ENCODE measurements around the gene OR51B6.
A peak's percentile ranks its signal among the peaks of the same experiment; 100 is the strongest.
"Not testable (repeated sequence)": the region's sequence is repeated elsewhere in the genome, so short reads cannot be mapped to it uniquely, and the experiment has no call there.

Gene OR51B6, protein sequence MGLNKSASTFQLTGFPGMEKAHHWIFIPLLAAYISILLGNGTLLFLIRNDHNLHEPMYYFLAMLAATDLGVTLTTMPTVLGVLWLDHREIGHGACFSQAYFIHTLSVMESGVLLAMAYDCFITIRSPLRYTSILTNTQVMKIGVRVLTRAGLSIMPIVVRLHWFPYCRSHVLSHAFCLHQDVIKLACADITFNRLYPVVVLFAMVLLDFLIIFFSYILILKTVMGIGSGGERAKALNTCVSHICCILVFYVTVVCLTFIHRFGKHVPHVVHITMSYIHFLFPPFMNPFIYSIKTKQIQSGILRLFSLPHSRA

DNA sequence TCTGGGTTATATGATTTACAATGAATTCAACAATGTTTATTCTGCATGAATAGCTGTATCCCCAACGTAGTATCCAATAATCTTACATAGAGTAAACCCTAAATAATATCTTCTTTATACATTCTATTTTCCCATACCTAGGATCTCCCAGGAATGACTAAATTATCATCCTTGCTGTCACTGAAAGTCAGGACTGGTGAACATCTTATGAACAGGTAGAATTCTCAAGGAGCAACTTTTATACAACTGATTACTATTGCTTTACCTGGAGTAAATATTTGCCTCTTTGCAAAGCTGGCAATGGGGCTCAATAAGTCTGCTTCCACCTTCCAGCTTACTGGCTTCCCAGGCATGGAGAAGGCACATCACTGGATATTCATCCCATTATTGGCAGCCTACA, at the start of gene OR51B6:
TSS of gene OR51B6 (plus strand) at position 301 of the 400 bp plus-strand sequence. CDS start at position 301, 0 bp downstream.
- DNase-seq (ENCODE audit: extremely low spot score, insufficient read length, low read depth): no peak
- FAIRE-seq: no peak

DNA sequence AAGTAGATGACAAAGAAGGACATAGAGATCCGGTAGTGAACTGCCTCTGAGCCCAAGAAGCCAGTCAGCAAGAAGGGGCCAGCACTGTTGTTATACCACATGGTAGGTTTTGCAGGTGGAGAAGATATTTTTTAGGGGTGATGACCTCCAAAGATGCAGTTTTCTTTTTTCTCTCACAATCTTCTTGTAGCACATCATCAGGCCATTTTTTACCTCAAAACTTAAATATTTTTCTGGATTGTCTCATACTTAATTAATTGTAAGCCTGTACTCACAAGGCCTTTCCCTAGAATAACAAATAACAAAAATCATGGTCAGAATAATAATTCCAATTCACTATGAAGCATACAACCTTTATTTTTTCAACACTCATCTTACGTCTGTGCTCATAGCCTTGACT, 49.5 kb upstream of the OR51B6 start, which contains the start of gene OR51B4:
TSS of gene OR51B4 (minus strand) at position 101 of the 400 bp plus-strand sequence. CDS start at position 101, 0 bp downstream.
- FAIRE-seq: no peak
- no peak for DNase-seq (ENCODE audit: extremely low spot score, insufficient read length, low read depth)

DNA sequence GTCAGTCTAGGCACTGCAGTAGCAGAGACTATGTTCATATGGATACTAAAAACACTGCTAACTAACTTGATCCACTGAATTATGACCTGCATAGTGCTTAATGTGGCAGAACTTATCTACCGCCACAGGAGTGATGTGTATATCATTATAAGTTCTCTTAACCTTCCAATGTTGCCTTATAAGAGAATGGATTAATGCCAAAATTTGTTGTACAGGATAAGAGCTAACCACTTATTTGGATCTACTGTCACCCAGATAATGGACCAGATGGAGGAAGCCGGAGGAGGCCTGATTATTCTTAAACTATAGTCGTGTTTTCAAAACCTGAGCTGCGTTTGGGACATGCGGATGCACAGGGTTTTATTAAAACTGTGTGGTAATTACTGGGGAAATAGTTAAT, 47.7 kb upstream of the OR51B6 start:
- no peak for FAIRE-seq
- no peak for DNase-seq (ENCODE audit: extremely low spot score, insufficient read length, low read depth)

DNA sequence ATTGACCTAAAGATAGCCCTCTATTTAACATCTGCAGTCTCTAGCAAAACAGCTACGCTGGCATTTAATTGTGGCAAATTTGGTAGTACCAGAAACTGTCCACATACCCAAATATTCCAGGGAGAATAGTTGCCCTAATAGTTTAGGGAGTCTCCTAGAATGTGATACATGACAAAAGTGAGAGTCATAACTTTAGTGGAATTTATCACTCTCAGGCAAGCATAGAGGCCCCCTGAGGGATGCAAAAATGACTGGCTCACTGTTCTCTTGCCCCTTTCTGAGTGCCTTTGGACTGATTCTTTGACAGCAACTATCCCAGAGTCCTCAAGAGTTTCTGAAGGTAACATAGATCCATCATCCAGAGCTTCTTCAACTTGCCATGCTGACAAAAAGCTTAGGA, 47.3 kb upstream of the OR51B6 start:
- DNase-seq (ENCODE audit: extremely low spot score, insufficient read length, low read depth) (no peak), FAIRE-seq (no peak)

DNA sequence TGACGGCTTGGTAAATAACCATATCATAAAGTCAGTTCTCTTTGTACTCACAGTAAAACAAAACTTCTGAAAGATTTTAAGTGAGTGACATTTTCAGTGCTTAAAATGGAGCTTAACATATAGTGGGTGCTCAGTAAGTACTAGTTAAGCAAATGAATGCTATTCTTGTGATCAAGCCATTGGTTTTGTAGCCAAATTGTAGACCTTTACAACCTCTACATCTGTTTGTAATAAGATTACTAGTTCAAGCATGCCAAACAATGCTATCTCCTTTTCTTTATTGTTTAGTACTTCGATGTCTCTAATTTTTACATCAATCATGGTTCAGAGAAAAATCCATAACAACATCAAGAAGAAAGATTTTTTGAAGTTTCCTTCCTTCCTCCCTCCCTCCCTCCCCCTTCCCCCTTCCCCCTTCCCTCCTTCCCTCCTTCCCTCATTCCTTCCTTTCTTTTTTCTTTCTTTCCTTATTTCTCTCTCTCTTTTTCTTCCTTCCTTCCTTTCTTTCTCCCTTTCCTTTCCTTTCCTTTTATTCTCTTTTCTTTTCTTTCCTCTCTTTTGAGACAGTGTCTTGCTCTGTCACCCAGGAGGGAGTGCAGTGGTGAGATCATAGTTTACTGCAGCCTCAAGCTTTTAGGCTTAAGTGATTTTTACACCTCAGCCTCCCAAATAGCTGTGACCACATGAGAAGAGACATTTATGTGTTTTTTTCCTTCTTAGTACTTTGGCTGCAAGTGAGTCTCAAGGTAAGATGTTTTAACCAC, 43.9 kb upstream of the OR51B6 start:
- DNase-seq (ENCODE audit: extremely low spot score, insufficient read length, low read depth) (no peak), FAIRE-seq (no peak)

DNA sequence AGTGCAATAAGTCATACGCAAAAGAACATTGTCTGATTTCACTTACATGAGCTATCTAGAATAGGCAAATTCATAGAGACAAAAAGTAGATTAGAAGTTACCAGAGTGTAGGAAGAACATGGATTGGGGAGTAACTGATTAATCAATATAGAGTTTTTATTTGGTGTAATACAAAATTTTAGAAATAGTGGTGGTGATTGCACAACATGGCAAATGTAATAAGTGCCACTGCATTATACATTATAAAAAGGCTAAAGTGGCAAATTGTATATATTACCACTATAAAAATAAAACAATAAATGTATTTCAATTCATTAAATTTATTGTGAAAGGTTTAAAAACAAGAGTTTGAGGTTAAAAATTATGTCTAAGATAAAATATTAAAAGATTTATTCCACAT, 40.9 kb upstream of the OR51B6 start:
- no peak for DNase-seq (ENCODE audit: extremely low spot score, insufficient read length, low read depth)
- FAIRE-seq: no peak

DNA sequence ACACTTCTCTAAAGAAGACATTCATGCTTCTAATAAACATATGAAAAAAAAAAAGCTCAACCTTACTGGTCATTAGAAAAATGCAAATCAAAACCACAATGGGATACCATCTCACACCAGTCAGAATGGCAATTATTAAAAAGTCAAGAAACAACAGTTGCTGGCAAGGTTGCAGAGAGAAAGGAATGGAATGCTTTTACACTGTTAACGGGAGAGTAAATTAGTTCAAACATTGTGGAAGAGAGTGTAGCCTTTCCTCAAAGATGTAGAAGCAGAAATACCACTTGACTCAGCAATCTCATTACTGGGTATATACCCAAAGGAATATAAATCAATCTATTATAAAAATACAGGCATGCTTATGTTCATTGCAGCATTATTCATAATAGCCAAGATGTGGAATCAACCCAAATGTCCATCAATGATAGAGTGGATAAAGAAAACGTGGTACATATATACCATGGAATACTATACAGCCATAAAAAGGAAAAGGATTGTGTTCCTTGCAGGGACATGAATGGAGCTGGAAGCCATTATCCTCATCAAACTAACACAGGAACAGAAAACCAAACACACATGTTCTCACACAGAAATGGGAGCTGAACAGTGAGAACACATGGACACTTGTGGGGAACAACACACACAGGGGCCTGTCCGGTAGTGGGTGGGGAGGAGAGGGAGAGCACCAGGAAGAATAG, 37.8 kb upstream of the OR51B6 start:
- DNase-seq (ENCODE audit: extremely low spot score, insufficient read length, low read depth); FAIRE-seq: not testable (repeated sequence)

DNA sequence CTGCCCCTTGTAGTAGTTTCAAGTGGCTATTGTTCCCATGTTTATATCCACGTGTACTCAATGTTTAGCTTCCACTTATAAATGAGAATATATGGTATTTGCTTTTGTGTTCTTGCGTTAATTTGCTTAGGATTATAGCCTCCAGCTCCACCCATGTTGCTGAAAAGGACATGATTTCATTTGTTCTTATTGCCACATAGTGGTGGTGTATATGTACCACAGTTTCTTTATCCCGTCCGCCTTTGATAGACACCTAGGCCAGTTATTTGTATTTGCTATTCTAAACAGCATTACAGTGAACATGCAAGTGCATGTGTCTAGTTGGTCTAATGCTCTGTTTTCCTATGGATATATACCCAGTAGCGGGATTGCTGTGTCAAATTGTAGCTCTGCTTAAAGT, 34.0 kb upstream of the OR51B6 start:
- DNase-seq (ENCODE audit: extremely low spot score, insufficient read length, low read depth) (no peak), FAIRE-seq (no peak)

DNA sequence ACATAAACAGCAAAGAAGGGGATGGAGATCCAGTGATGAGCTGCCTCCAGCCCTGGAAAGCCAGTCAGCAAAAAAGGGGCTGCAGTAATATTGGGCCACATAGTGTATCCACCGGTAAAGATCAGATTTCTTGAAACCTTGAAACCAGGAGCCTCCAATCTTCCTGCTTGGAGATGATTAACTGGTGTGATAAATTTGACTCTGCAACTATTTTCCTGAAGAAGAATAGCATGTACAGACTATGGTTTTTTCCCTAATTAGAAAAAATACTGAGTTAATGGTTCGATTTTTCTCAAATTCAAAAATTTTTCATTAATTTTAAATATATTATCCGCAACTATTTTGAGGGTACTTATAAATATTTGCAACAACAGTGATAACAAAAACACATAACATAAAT, 27.1 kb upstream of the OR51B6 start, which contains the start of gene OR51B2:
TSS of gene OR51B2 (minus strand) at position 101 of the 400 bp plus-strand sequence. CDS start at position 101, 0 bp downstream.
- FAIRE-seq (no peak), DNase-seq (ENCODE audit: extremely low spot score, insufficient read length, low read depth) (no peak)

DNA sequence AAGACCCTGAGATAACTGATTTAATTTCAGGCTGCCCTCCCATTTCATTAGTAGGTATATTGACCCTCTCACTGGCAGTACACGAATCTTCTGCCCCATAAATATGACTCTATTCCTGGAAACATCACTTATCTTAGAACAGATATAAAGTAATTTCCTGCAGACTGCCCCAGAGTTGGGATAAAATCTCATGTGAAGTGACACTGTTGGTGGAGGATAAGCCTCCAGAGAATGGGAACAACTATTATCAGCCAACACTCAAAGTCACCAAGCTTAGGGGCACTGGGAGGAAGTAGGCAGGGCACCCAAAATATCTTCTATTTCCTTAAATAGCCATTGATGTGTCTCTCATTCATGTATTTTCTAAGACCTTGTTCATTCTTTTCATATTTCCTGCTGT, 16.1 kb upstream of the OR51B6 start:
- no peak for DNase-seq (ENCODE audit: extremely low spot score, insufficient read length, low read depth)
- no peak for FAIRE-seq

DNA sequence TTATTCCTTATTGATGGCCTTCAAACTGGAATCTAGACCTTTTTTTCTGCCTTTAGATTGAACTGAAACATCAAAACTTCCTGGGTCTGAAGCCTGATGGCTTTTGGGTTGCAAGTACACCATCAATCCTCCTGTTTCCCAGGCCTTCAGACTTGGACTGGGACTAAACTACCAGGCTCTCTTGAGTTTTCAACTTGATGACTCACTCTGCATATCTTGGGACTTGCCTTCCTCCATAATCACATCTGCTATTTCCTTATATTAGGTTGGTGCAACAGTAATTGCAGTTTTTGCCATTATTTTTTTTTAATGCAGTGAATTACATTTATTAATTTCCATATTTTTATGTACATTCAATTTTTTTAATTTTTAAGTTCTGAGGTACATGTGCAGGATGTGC, 15.0 kb upstream of the OR51B6 start:
- DNase-seq (ENCODE audit: extremely low spot score, insufficient read length, low read depth) (no peak), FAIRE-seq (no peak)

DNA sequence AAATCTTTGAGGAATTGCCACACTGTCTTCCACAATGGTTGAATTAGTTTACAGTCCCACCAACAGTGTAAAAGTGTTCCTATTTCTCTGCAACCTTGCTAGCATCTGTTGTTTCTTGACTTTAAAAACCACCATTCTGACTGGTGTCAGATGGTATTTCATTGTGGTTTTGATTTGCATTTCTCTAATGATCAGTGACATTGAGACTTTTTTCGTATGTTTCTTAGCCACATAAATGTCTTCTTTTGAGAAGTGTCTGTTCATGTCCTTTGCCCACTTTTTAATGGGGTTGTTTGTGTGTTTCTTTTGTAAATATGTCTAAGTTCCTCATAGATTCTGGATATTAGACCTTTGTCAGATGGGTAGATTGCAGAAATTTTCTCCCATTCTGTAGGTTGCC, 14.1 kb upstream of the OR51B6 start:
- peak; percentile 64 for FAIRE-seq
- not testable (repeated sequence) for DNase-seq (ENCODE audit: extremely low spot score, insufficient read length, low read depth)

DNA sequence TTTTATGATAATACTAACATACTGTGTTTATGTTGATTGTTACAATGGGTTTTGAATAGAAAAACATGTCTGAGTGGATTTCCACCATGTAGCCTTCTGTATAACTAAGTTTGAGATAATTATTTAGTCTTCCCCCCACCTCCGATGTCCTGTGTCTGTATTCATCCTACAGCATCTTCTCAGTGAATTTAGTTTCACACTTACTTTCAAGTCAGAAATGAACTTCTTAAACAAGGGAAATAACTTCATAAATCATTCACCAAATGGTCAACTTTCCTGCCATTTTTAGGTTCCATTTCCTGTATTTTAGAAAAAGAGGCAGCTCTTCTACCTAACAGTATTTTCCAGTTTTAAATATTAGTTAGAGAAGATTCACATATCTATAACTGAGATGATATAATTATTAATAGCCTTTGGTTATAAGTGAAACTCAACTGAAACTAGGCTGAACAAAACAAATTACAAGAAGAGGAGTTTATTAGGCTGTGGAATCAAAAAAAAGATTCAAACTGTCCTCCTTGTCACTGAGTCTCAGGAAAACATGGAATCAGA, 11.5 kb upstream of the OR51B6 start:
- FAIRE-seq (peak; percentile 87), DNase-seq (ENCODE audit: extremely low spot score, insufficient read length, low read depth) (peak; percentile 9)

DNA sequence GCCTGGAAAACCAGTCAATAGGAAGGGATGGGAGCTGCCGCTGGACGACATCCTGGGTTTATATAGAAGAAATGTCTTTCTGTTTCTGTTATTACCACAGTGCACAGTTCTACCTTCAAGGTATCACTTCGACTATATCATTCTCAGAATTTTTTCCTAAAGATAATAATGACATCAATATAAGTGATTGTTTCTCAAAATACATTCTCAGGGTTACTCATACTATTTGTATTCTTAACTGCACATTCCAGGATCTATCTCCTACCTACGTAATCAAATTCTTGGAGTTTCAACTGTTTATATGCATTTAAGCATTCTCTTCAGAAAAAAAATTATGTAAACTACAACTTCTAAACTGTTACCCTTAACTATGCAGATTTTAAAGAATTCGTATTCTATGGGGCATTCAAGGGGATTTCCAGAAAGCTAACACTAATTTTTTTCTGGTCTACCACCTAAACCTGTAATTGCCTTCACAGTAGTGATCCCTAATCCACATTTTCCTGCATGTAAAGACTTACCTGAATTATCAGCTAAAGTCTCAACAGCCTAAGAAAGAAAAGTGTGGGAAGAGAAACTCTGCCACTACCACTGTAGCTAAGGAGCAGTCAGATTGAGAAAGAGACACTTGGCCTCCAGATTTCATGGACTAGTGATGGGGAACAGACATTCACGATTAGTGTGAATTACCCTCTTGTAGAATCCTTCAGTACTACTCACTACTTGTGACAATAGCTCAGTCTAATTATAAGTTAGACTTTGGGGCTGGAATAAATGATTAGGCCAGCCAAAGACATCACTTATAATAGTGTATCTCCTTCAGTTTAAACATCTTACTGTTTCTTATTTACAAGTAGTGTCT, 7.6 kb upstream of the OR51B6 start, which contains the start of gene OR51B5:
TSS of gene OR51B5 (minus strand) at position 51 of the 862 bp plus-strand sequence. CDS start at position 51, 0 bp downstream.
- FAIRE-seq (peak; percentile 38), DNase-seq (ENCODE audit: extremely low spot score, insufficient read length, low read depth) (no peak)

DNA sequence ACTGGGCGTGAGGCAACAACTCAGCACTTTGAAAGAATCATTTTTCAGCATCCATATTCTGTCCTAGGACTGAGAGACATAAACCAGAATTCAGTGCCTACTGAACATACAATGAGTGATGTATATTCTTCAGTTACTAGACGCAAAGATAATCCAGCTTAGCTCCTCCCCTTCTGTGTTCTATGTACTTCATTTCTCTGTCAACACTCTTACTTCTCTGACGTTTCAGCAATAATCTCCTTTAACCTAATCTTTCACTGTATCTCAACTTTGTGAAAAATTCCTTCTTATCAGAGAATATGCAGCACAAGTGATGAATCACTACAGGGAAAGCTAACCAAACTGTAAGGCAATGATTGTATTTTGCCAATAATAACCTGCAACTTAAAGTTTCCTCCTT, 5.5 kb upstream of the OR51B6 start:
- DNase-seq (ENCODE audit: extremely low spot score, insufficient read length, low read depth) (no peak), FAIRE-seq (no peak)

DNA sequence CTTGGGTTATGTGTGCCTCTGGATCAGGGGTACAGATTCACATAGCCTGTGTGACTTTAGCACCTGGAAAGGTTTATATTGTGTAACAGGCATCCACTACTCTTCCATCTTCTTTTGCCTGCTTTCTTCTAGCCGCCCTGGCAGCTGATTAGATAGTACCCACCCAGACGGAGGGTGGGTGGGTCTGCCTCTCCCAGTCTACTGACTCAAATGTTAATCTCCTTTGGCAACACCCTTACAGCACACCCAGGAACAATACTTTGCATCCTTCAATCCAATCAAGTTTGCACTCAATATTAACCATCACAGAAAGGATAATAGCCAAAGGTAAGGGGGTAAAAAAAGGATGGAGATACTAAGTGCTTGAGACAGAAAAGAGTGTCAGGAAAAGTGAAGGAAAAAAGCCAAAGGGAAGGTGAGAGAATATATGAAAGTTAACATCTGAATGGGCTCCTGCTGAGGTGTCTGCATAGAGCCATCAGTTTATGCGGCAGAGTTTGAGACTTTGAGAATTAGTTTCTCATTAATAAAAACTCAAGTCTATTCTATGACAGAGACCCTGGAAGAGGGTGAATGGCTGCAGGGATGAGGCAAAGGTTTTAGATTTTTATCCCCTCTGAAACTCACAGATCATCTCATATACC, 2.6 kb upstream of the OR51B6 start:
- FAIRE-seq: no peak

DNA sequence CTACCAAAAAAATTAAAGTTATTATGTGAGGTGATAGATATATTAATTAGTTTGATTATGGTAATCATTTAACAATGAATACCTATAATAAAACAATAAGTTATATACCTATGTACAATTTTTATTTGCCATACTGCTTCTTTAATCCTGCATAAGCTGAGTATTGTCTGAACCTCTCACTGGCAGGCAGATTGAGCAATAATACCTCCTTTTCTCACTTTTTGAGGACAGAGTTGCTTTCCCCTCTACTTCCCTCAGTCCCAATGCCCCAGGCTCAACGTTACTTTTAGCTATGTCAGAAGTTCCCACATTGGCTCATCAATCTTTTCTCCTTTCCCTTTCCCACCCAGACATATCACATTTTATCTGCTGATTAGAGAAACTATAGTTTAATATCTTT, 1.8 kb upstream of the OR51B6 start:
- FAIRE-seq (no peak), DNase-seq (ENCODE audit: extremely low spot score, insufficient read length, low read depth) (no peak)

More for the DNA sequence above, 2.6 kb upstream of the OR51B6 start:
- no peak for DNase-seq (ENCODE audit: extremely low spot score, insufficient read length, low read depth)

DNA sequence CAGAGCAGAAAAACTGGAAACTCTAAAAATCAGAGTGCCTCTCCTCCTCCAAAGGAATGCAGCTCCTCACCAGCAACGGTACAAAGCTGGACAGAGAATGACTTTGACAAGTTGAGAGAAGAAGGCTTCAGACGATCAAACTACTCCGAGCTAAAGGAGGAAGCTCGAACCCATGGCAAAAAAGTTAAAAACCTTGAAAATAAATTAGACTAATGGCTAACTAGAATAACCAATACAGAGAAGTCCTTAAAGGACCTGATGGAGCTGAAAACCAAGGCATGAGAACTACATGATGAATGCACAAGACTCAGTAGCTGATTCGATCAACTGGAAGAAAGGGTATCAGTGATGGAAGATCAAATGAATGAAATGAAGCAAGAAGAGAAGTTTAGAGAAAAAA, 4.7 kb downstream of the OR51B6 start:
- DNase-seq (ENCODE audit: extremely low spot score, insufficient read length, low read depth); FAIRE-seq: not testable (repeated sequence)

All from GM18507 (cell line).